SIG-M5 (cell line): Measurements from ENCODE around the gene ADAMTS14.

Source experiments
- DNase-seq: peaks from one replicate; lab custom pipeline; 2025; lab: John Stamatoyannopoulos, UW

The ADAMTS14 gene

DNA sequence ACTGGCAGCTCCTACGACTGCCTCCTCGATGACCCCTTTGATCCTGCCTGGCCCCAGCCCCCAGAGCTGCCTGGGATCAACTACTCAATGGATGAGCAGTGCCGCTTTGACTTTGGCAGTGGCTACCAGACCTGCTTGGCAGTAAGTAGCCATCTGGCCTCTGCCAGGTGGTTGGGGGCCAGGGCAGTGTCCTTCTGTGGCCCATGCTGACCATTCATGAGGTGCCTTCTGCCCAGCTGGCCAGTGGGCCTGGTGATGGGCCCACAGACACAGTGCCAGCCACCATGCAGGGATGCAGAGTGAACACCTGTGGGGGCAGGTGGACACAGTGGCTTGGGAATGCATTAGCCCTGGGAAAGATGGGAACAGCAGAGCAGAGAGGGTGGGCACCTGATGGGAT, 62.9 kb downstream of the ADAMTS14 start:
- no peak for DNase-seq

DNA sequence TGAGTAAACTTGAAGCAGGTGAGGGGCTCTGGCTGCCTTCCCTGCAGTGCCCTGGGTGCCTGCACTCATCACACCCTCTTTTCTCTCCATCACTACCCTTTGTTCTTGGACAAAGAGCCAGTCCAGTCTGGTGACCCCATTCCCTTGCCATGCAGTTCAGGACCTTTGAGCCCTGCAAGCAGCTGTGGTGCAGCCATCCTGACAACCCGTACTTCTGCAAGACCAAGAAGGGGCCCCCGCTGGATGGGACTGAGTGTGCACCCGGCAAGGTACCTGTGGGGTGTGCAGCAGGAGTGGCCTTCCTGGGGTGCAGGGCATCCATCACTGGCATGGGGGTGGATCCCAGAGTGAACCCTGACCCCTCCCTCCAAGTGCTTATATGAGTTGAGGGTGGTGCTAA, 64.2 kb downstream of the ADAMTS14 start:
- DNase-seq, result no peak

DNA sequence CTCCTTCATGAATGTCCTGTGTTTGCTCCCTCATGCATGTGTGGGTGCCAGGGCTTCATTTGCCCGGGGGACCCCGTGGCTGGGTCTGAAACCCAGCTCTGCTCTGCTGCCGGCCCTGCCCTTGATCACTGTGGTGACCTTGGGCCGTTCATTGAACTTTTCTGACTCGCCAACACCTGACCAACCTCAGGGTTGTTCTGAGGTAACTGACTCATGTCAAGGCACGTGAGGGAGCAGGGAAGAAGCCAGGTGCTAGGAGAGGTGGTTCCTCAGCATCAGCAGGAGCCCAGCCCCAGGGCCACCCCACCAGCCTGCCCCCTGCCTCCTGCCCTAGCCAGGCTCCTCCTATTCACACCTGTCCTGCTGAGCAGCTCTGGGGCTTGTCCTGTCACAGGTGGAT, 64.9 kb downstream of the ADAMTS14 start:
- no peak for DNase-seq

DNA sequence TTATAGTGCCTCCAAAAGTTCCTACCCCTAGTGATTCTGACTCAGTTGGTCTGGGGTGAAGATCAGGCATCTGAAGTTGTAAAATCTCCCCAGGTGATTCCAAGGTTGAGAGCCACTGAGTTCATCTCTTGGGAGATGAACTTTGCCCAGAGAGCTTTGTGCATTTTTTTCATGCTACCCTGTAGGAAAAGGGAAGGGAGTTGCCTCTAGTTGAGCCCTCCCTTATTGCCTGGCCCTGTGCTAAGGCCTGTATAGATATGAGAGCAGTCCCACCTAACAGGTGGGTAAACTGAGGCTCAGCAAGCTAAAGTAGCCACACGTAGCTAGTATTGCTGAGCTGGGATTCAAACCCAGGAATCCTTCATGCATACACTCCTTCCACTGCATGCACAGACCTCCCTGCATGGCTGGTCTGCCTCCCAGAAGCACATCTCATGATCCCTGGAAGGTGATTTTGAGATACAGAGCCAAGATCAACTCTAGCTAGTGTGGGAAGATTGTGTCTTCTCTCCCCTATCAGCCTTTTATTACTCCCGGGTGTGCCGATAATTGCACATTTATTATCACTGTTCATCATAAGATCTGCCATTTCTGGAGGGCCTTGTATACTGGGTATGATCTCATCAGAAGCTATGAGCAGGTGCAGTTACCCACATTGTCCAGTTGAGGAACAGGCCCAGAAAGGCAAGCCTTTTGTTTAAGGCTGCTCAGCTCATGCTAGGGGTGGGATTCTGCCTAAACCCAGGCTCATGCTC, 65.9 kb downstream of the ADAMTS14 start:
- no peak for DNase-seq

DNA sequence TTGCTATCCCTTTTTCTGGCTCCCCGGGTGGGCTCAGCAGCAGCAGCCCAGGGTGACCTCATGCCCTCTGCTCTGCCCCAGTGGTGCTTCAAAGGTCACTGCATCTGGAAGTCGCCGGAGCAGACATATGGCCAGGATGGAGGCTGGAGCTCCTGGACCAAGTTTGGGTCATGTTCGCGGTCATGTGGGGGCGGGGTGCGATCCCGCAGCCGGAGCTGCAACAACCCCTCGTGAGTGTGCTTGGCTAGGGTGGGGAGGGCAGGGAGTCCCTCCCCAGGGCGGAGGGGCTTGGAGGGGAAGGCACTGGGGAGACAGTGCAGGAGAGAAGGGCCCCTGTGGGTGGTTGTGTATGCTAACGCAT, 66.4 kb downstream of the ADAMTS14 start:
- DNase-seq, result no peak

DNA sequence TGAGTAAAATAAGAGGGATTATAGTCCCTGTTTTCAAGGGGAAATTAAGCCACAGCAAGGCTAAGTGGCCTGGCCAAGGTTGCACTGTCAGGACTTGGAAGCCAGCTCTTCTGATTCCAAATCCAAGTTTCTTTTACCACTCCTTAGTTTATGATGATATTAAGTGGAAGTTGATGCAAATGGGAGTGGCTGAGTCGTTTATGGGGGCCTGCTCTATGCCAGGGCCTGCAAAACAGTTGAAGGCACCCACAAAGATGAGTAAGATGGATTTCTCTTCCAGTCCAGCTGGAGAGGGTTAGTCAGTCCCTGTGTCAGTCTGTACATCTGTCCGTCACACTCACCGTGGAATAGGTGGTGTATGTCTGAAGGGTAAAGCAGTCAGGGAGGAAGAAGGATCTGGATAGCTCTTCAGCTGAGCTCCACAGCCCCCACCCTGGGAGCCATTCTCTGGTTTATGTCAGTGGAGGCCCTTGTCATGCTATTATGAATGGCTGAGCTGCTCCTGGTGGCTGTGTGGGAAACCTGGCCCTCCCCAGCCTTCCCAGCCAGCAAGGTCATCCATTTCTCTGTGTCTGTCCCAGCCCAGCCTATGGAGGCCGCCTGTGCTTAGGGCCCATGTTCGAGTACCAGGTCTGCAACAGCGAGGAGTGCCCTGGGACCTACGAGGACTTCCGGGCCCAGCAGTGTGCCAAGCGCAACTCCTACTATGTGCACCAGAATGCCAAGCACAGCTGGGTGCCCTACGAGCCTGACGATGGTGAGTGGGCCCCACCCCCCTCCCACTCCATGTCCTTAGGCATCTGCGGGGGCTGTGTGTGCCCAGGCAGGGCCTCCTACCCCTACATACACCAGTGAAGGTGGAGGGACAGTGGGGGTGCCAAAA, 68.3 kb downstream of the ADAMTS14 start:
- no peak for DNase-seq

DNA sequence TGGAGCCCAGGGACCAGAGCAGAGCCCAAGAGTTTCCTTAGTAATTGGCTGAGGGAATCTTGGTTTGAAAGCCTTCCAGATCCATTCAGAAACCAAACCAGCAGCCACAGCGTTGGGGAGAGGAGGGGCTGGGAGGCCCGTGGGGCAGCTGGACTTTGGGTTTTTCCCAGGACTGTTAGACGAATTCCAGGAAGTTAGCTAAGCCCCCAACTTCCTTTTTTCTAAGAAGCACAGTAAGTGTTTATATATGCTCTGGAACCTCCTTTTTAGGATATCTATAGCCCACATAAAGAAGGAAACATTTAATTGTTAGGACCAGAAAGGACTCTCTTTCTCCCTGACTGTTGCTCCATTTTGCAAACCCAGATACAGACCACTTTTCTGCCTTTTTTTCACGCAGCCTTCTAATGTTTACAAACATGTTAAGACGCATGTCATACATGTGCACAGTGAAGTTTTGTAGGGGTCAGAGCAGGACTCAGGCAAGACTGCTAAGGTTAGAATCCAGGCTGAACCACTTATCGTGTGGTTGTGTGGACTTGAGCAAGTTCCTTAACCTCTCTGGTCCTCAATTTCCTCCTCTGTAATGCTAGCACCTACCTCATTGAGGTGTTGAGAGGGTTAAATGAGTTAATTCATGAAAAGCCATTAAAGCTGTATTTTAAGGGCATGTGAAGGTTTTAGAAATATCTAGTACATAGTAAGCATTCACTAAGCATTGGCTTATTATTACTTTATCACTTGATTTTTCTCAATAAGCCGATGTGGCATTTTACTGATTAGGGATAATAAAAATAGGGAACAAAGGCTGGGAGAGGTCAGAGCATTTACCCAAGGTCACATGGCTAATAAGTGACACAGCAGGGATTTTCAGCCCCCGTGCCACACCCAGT, 70.5 kb downstream of the ADAMTS14 start:
- DNase-seq, result no peak

DNA sequence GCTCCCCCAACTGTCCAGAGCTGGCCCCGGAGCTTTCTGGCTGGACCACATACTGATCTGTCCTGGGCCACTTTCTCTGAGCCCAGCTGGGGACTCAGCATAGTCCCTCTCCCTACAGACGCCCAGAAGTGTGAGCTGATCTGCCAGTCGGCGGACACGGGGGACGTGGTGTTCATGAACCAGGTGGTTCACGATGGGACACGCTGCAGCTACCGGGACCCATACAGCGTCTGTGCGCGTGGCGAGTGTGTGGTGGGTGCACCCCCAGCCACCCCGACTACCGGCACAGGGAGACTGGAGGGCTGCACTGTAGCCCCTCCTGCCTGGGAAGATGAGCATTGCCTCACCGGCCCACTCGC, 71.1 kb downstream of the ADAMTS14 start:
- DNase-seq, result no peak

DNA sequence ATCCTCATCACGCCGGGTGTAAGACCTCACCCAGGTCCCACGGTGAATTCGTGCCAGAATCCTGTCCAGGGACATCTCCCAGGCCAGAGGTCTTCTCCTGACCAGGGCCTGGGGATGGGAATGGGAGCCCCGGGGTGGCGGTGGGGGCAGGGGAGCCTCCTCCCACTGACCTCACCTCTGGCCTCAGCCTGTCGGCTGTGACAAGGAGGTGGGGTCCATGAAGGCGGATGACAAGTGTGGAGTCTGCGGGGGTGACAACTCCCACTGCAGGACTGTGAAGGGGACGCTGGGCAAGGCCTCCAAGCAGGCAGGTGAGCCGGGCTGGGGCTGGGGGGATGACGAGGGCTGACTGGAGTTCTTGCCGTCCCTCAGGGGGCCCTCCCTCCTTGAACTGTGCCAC, 71.6 kb downstream of the ADAMTS14 start:
- DNase-seq, result no peak

DNA sequence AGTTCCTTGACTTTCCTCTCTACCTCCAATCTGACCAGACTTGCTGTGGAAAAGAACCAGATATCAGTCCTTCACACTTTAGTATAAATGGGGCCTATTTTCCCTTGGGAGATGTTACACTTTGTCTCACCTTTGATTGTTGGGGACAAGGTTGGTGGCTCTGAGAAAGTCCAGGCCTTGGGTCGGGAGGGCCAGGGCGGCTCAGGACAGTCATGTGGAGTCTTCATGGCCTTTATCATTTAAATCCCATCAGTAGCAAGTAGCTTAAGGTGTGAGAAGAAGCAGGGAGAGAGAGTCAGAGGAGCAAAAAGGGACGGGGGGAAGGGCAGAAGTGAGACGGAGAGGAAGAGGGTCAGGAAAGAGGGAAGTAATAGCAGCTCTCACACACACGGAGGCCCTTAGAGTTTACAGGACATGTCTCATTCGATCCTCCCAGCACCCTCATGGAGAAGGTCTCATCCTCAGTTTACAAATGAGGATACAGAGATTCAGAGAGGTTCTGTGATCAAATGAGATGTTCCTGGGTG, 72.4 kb downstream of the ADAMTS14 start:
- no peak for DNase-seq

DNA sequence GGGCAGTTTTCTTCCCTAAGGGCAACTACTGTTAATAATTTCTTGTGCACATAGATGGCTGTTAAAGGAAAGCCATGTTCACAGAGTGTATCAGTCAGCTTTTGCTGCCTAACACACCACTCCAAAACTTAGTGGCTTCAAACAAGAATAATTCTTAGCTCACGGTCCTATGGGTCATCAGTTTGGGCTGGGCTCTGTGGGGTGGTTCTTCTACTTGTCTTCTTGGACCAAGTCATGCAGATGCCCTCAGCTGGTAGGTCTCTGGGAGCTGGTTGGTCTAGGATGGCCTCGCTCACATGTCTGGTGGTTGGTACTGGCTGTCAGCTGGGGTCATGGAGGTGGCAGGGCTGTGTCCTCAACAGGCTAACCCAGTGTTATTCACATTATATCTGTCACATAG, 73.2 kb downstream of the ADAMTS14 start:
- no peak for DNase-seq

DNA sequence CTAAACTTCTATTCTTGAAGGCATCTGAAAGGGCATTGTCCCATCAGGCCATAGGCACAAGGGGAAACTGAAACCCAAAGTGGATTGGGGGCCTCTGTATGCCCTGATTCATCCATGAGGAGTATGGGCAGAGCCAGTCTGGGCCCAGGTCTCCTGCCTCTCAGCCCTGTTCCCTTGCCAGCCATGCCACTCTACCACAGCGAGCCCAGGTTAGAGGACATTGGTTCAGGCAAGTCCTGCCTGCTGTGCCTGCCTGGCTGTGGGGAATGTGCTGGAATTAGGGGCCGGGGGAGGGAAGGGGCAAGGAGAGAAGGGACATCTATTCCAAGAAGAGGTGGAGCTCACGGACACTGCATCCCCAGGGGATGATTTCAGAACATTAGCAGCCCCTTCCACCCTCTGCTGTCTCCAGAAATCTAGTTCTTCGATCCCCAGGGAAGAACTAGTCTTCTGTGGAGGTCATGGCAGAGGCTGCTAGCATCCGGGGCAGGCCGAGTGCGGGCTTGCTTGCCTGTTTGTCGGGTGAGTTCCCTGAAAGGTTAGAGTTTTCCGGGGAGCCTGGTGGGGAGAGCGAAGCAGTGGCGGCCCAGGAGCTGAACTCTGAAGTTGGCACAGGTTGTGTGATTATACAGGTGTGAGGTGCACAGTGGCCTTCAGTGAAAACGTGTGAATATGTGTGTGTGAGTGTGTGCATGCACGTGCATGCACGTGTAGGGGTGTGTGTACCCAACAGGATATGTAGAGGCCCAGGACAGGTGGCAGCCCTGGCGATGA, 75.1 kb downstream of the ADAMTS14 start:
- no peak for DNase-seq

DNA sequence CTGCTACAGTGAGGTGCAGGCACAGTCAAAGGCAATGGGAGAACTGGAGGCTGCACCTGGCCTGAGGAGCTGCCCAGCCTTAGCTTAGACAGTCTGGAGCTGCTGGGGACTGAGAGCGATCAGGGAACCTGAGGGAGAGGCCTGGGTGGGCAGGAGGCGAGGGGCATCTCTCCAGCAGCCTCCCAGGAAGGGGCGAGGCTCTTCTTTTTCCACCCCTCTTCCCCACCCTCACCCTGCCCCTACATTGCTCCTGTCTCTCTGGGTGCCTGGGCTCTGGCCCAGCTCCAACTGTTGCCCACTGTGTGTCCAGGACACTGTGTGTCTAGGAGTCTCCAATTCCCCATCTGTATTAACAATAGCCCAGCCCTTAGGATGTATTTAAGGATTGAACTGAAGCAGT, 76.0 kb downstream of the ADAMTS14 start:
- no peak for DNase-seq

DNA sequence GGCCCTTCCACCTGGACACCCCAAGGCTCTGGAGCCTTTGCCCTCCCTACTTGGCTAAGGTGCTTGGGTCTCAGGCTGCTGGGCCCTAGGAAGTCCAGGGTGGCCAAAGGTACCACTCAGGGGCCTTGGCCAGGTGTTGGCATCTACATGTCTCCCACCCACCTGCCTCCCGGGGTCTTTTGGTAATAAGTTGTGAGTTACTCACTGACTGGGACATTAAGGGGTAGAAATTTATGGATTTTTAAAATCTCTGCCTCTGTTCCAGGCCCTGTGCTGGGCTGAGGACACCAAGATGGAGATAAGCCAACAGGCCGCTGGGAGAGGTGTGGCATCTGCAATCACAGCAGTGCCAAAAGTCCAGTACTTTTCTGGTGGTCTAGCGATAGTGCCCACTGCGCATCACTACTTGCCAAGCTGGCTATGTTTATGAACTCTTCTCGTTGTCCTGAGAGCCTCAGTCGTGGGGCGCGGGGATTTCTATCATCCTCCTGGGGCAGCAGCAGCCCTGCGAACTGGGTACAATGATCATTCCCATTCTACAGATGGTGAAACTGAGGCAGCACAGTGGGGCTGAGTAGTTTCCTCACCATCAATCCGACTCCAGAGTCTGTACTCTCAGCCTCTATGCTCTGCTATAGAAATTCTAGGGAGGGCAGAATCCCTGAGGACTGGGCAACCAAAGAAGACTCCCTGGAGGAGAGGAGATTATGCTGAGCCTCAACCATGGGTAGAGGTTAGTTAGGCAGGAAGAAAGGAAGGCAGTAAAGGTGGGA, 76.7 kb downstream of the ADAMTS14 start:
- DNase-seq, result no peak

DNA sequence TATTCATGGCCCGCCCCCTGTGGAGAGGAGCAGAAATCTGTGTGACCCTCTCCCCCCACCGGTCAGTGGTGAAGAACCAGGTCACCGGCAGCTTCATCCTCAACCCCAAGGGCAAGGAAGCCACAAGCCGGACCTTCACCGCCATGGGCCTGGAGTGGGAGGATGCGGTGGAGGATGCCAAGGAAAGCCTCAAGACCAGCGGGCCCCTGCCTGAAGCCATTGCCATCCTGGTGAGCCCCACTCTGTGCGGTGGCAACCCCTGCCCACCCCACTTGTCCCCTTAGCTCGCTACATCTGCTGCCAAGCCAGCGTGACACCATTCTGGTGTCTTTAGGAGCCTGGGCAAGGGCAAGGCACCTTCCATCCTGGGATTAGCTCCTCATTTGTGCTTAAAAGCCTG, 77.5 kb downstream of the ADAMTS14 start:
- no peak for DNase-seq

DNA sequence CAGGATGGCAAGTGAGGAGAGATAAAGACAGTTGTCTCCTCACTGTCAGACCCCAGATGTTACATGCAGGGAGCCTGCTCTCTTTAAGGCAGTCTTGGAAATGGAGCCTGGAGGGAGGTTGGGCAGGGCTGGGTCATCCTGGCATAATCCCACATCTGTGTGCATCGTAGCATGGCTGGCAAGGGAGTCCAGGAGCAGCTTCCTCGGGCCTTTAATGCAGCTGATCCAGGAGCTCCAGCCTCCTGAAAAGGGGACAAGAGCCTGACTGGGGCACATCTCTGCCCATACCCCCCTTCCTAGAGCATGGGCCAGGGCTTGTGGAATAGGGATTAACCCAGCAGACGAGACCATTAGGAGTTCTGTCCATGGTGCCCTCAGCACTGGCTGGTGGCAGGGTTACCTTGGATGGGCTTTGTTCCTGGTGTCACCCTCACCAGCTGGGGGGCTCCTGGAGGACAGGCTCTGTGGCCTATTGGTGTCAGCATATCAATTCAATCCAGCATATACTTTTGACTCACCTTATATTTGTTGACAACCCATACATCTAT, 77.9 kb downstream of the ADAMTS14 start:
- no peak for DNase-seq

DNA sequence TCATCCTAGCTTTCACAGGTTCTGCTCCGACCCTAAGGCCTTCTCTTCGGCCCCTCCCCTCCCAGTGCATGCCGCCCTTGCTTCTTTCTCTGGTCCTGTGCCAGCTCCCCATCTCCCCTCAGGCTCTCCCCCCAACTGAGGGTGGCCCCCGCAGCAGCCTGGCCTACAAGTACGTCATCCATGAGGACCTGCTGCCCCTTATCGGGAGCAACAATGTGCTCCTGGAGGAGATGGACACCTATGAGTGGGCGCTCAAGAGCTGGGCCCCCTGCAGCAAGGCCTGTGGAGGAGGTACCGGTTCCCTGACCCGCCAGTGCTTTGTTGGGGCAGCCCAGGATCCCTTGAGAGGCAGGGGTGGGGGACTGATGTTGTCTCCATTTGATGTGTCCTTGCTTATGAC, 79.0 kb downstream of the ADAMTS14 start:
- no peak for DNase-seq

DNA sequence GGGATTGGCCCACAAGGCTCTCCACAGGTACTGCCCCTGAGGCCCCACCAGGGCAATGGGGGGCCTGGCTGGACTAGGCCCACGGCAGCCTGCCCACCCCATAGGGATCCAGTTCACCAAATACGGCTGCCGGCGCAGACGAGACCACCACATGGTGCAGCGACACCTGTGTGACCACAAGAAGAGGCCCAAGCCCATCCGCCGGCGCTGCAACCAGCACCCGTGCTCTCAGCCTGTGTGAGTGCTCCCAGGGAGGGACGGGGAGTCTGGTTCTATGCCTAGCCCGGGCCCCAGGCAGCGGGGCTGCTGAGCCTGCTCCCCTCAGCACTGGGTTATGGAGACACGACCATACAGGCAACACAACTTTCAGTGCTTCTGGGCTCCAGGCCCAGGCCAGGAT, 79.7 kb downstream of the ADAMTS14 start:
- DNase-seq, result no peak

DNA sequence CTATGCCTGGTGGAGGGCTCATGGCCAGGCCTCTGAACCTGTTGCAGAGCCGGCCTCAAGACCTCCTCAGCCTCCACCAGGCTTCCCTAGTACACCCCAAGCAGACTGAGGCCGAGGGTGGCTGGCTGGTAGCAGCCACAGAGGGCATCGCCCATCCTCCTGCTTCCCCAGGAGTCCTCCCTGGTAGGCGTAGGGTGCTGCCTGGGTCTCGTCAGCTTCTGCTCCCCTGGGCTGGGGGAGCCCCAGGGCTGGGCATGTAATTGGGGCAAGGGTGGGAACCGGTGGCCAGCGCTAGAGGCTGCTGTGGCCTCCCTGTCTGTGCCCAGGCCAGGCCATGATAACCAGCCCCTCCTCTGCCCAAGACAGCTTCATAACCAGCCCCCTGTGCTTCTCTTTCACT, 80.3 kb downstream of the ADAMTS14 start:
- DNase-seq, result no peak

DNA sequence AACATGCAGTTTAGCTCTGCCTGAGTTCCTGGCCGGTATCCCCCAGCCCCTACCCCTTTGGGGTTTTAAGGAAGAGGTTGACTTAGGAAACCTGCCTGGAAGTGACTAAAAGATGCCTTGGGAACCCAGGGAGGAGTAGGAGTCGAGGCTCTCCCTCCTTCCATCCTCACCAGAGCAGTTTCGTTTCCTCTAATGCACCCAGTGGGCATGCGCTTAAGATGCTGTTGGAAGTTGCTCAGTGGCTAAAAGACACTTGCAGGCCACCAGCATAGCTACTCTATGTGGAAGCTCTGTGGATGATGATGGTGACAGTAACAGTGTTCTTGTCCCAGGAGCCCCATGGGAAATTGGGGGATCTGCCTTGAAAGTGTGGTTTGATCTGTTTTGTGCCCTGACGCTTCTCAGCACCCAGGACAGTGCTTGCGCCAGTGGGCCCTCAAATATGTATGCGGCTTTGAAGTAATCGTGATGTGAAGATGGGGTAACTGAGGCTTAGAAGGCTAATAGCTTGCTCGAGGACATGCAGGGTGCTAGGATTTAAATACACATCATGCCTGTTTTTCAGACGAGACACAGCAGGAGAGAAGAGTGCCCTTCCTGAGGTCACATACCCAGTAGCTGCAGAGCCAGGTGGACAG, 80.8 kb downstream of the ADAMTS14 start:
- DNase-seq, result no peak
